Endometrium (tissue), 2 donors: Measurements from ENCODE around the gene ZNF274.
"Not testable (repeated sequence)": the region's sequence is repeated elsewhere in the genome, so short reads cannot be mapped to it uniquely, and the experiment has no call there.

Experiments used
- FAIRE-seq: peaks from 2 replicates; lab custom pipeline; 2012; peaks lifted over from hg19 to GRCh38; lab: Jason Lieb, UNC
- donor health status: control.
- donor health status: control.

Gene ZNF274

GRCh38 chr19:58212336-58213074 lies 29.6 kb downstream of the ZNF274 start:
- no peak for FAIRE-seq

GRCh38 chr19:58213075-58213369 lies 30.2 kb downstream of the ZNF274 start:
- FAIRE-seq, result no peak

GRCh38 chr19:58217069-58217481 lies 34.2 kb downstream of the ZNF274 start:
- no peak for FAIRE-seq

GRCh38 chr19:58217607-58218391 lies 34.9 kb downstream of the ZNF274 start:
- no peak for FAIRE-seq

GRCh38 chr19:58218899-58219298 lies 36.0 kb downstream of the ZNF274 start:
- FAIRE-seq, result no peak

GRCh38 chr19:58227964-58228584 lies 45.2 kb downstream of the ZNF274 start:
- no peak for FAIRE-seq

GRCh38 chr19:58228585-58229254 lies 45.9 kb downstream of the ZNF274 start, which contains the start of gene ZNF544:
Gene ZNF544, plus strand, starts transcription at chr19:58228914. Its CDS starts 15,110 bp downstream, at chr19:58244024.
- no peak for FAIRE-seq

- FAIRE-seq, result no peak
Measured at GRCh38 chr19:58229255-58229639, 46.4 kb downstream of the ZNF274 start.

GRCh38 chr19:58237324-58237723 lies 54.5 kb downstream of the ZNF274 start:
- no peak for FAIRE-seq

GRCh38 chr19:58243351-58243750 lies 60.5 kb downstream of the ZNF274 start:
- no peak for FAIRE-seq

- FAIRE-seq, result no peak
Measured at GRCh38 chr19:58248886-58249285, 66.0 kb downstream of the ZNF274 start.

GRCh38 chr19:58252102-58252685 lies 69.3 kb downstream of the ZNF274 start:
- no peak for FAIRE-seq

- not testable (repeated sequence) for FAIRE-seq
Measured at GRCh38 chr19:58258259-58258658, 75.4 kb downstream of the ZNF274 start.

GRCh38 chr19:58261600-58261967 lies 78.7 kb downstream of the ZNF274 start:
- no peak for FAIRE-seq

- FAIRE-seq, result no peak
Measured at GRCh38 chr19:58261968-58262921, 79.4 kb downstream of the ZNF274 start.

- no peak for FAIRE-seq
Measured at GRCh38 chr19:58262922-58263296, 80.0 kb downstream of the ZNF274 start.
